NCI-H2107 (cell line): ENCODE data around the gene HIRA.
"Not testable (repeated sequence)": the region's sequence is repeated elsewhere in the genome, so short reads cannot be mapped to it uniquely, and the experiment has no call there.

Source experiments
- DNase-seq: peaks from one replicate; lab custom pipeline; 2025; lab: John Stamatoyannopoulos, UW

The HIRA gene

GRCh38 chr22:19443544-19444211 is 12.1 kb upstream of the HIRA start:
- no peak for DNase-seq

DNA sequence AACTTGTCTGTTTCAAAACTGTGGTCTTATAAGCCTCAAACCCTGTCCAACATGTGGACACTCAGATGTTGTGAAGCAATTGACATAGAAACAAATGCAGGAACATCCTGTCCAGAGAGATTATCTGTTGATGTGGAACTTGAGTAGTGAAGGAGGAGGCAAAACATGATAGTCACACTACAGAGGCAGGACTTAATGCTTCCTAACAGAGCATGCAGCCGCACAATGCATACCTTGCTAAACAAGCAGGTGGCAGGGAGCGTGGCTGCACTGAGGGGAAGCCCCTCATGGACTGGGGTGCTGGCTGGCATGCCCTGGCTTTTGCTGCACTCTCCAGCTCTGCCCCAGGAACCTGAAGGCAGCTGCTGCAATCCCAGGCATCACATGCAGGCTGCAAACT is 10.6 kb upstream of the HIRA start:
- DNase-seq, result no peak

GRCh38 chr22:19440411-19441195 is 9.1 kb upstream of the HIRA start:
- DNase-seq, result no peak

GRCh38 chr22:19438298-19438697 is 6.8 kb upstream of the HIRA start:
- no peak for DNase-seq

DNA sequence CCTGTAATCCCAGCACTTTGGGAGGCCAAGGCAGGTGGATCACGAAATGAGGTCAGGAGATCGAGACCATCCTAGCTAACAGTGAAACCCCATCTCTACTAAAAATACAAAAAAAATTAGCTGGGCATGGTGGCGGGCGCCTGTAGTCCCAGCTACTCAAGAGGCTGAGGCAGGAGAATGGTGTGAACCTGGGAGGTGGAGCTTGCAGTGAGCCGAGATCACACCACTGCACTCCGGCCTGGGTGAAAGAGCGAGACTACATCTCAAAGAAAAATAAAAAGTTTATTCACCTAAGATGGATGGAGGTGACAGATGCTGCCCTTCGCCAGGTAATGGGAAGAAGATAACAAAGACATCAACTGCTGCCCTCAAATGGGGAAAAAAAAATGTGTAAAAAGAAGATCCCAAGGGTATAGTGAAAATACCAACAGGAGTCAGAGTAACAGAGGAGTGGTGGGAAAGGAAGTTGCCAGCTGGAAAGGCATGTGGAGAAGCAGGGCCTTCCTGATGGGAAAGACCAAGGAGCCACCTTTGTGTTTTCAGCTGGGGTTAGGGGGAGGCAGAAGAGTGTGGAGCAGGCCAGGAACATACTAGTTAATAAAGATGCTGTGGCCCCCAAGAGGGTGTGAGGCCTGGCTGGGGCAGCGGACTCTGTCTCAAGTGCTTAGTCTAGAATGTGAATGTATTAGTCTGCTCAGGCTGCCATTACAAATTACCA is 5.1 kb upstream of the HIRA start:
- not testable (repeated sequence) for DNase-seq

DNA sequence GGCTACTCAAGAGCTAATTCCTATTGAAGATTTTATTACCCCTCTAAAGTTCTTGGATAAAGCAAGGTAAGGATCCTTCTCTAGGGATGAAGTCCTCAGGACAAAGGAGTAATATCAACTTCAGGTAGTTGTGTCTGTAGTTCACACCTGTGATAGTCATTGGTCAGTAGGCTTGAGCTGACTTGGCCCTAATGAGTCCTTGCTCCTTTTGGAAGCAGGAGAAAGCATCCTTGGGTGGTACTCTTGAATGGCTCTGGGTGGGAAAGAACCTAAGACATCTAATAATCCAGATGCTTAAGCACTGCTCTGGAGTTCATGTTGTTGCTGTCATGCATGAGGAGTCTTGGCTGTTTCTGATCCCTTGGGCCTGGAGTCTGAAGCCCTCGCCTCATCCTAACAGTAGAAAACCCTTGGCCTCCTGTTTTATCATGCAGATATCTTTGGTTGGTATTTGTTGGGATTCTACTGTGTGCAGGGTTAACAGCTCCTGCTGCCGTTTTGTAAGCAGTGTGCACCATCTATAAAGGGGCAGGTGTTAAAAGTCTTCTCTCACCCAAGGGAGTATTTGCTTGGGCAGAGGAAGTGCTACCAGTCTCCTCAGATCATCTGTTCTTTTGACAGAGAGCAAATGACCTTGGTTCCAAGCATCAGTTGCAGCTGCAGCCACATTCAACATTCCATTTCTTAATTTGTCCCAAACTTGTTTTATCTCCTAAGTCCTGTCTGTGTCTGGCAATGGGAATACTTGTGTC is 3.5 kb upstream of the HIRA start:
- DNase-seq, result no peak

GRCh38 chr22:19434401-19434800 is 2.9 kb upstream of the HIRA start:
- DNase-seq, result no peak

- peak; percentile 80 for DNase-seq
These were observed 759 bp upstream of the HIRA start, which contains the start of gene MRPL40 for GRCh38 chr22:19432133-19432851. Gene MRPL40 (plus strand): TSS chr22:19432545. CDS start chr22:19432555, 10 bp downstream.

DNA sequence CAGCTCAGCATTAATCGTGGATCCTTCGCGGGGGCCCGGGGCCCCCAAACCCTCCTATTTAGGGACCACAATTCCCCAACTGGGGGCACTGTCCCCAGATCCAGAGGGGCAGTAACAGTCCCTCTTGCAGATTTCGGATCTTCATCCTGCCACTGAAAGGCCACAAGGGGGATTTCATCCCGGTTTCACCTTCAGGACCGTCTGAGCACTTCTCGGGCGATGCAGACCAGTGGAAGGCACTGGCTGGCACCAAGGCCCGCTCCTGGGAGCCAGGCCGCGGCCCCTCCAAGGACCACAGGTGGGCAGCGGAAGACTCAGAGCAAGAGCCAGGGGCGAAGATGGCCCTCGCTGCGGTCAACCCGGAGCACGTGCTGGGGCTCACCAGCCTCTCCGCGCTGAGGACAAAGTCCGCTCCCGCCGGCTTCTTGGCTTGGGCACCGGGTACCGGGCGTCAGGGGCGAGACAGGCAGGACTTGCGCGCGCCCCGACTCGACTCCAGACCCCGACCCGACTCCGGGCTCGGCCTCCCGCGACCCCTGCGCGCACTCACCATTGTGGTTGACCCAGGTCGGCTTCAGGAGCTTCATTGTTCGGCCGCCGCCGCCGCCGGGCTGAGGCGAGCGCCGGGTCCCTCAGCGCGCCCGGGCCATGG is 517 bp downstream of the HIRA start:
- no peak for DNase-seq

- DNase-seq, result no peak
These were observed 1.3 kb downstream of the HIRA start for GRCh38 chr22:19429950-19430889.

GRCh38 chr22:19424186-19424500 is 7.4 kb downstream of the HIRA start:
- DNase-seq, result no peak

- DNase-seq, result no peak
These were observed 8.9 kb downstream of the HIRA start for GRCh38 chr22:19422440-19423301.

- DNase-seq, result no peak
These were observed 11.2 kb downstream of the HIRA start for GRCh38 chr22:19420321-19420720.

GRCh38 chr22:19419464-19420178 is 11.9 kb downstream of the HIRA start:
- DNase-seq, result no peak

DNA sequence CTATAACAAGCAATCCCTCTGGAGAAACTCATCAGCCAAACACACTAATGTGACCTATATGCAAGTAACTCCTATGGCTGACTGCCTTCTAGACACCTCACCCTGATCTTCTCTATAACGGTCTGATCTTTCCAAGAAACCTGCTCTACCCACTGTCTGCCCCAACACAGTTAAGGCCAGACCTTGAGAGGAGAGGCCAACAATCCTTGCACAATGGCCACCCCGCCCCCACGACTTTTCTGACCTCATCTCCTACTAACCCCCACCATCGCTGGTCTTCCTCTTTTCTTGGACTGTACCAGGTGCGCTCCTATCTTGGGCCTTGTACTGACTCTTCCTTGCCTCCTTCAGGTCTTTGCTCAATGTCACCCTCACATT is 12.5 kb downstream of the HIRA start:
- DNase-seq, result no peak

DNA sequence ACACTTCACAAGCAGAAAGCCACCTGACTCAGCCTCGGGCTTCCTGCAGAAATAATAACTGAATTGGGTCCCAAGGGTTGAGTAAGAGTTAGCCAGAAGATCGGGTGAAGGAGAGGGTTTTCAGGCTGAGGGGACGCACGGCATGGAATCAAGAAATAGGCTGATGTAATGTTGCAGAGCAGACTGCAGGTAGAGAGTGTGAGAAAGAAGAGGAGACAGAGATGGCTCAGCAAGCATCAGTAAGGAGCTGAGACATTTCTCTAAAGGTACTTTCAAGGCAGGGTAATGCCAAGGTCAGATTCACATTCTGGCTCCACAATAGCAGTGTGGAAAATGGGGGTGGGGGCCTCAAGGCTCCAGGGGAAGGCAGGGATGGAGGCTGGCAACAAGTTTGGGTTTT is 18.6 kb downstream of the HIRA start:
- DNase-seq, result no peak

DNA sequence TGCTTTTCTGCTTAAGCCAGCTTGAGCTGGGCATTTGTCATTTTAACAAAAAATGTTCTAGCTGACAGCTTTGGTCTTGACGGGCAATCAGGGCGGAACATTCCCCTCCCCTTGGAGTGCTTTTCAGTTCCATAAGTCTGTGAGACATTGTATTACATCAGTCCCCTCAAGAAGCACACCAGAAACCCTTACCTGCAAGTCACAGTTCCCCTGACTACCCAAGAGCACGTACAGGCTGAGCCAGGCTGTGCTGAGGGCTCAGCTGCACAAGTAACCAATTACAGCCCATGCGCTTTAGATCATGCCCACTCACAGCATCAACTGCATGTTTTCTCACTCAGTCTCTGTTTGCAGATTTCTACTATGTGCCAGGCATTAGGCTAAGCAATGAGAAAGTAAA is 19.1 kb downstream of the HIRA start:
- no peak for DNase-seq

GRCh38 chr22:19411690-19412045 is 19.9 kb downstream of the HIRA start:
- no peak for DNase-seq
